Inflammatory macrophage (primary cell): ENCODE results near the gene NFKBIA.
A peak's percentile ranks its signal among the peaks of the same experiment; 100 is the strongest.
"Not testable (repeated sequence)": the region's sequence is repeated elsewhere in the genome, so short reads cannot be mapped to it uniquely, and the experiment has no call there.

Experiments
- DNase-seq, 2 donors: peaks; one replicate each; pipeline ENCODE4 v3.0.0-alpha.2; 2020 to 2022

NFKBIA gene

DNA sequence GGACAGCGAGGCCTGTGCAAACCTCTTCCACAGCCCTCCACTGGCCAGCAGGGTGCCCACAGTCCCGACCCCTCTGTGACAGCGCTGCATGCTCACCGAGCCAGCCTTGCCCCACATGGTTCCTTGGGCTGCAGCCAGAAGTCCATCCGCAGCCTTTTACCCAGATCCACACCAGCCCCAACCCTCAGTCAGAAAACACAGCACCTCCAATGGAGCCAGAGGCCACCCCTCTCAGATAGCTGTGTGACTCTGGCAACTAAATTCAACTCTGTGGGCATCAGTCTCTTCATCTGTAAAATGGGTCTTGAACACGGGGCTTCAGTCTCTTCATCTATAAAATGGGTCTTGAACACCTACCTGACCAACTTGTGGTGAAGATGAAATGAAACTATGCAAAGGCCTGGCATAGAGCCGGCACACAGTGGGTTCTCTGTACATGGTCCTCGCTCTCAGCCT, 38.0 kb downstream of the NFKBIA start:
- no peak for DNase-seq

DNA sequence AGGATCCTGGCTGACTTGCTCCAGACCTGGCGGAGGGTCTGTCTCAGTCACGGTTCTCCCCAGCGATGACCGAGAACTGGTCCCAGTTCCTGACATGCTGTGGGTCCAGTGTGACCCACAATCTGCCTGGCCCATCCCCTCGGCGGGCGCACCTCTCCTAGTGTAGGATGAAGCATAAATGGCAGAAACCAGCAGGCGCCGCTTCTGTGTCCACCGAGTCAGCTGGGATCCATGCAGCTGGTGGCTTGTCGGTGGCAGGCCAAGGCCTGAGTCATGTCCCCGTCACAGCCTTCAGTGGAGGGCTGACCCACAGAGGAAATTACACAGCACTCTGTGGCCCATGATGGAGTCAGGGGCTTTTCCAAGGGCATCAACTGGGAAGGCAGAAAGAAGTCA, 38.5 kb downstream of the NFKBIA start:
- DNase-seq: peak; percentile 66 to 91

DNA sequence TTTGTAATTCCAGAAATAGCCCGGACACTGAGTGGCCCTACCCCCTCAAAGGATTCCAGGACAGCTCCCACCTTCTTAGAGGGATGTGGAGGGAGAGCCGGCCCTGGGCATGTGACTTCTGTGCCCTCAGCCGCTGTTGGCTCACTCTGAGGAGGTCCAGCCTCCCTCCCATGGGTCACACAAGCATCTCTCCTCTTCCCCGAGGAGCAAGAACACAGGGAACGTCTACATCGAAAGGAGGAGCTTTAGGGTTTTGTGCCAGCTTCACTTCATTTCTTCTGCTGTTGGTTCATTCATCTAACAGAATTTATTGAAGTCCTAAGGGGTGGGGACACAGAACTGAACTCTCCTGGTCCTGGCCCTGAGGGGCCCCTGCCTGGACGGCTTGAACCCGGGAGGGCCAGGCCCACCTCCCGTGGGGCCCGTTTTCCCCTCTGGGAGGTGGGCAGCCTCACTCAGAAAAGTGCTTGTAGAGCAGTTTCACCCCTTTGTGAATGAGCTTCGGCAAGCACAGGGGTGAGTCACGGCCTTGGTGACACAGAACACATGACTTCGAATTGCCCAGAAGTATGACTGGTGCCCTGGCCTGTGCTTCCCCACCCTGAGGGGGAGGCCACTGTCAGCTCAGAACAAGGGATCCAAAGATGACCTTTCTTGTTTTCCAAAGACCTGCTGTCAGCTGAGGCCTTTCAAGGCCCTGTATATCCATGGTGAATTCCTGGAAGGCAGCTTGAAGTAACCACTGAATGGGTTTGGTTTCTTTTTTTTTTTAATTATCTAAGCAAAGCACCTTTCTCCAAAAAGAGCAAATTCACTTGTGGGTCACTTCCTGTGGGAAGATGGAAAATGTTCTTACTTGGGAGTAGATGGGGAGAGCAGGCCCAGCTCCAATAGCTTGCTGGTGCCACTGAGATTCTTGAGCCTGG, 39.2 kb downstream of the NFKBIA start:
- peak; percentile 93 to 97 for DNase-seq

DNA sequence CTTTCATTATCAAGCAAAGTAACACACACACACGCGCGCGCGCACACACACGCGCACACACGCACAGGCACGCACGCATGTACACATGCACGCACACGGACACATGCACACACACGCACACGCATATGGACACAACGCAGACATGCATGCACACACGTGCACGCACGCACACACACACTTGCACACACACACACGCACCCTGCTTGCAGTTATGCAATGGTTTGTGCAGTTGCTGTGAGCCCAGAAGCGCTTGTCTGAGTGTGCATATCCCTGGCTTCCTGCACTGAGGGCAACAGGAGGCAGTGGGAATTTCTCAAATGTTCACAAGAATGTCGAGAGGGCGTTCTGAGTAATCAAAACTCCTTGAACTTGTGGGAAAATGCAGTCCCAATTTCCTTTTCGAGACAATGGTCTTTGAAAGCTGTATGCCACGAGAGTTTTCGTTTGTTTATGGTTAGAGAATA, 41.6 kb downstream of the NFKBIA start:
- DNase-seq: no peak

DNA sequence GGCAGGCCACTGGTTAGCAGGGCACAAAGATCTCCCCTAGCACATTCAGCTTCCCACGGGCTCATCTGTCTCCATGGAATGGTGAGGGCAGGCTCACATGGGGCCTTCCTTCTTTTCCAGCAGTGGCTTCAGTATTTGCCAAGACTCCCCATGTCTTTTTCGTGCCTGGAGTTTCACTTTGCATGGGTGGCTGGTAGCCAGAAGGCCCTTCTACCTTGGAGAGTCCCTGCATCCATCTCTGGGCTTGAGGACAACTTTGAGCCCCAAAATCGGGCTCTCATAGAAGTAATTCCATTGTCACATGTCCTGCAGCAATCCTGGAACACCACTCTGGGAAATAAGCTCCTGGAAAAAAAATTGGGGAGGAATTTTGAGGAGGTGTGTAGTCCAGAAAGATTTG, 42.1 kb downstream of the NFKBIA start:
- no peak for DNase-seq

DNA sequence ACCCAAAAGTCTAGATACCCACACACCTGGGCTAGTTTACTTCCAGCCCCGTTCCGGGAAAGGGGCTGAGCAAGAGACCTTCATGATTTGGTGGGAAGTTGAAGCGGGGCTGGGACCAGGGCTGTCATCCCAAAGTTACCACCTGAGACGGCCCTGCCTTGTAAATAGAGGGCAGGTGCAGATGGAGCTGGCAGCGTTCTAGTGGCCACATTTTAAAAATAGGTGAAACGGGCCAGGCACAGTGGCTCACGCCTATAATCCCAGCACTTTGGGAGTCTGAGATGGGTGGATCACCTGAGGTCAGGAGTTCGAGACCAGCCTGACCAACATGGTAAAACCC, 43.4 kb downstream of the NFKBIA start:
- DNase-seq: no peak

DNA sequence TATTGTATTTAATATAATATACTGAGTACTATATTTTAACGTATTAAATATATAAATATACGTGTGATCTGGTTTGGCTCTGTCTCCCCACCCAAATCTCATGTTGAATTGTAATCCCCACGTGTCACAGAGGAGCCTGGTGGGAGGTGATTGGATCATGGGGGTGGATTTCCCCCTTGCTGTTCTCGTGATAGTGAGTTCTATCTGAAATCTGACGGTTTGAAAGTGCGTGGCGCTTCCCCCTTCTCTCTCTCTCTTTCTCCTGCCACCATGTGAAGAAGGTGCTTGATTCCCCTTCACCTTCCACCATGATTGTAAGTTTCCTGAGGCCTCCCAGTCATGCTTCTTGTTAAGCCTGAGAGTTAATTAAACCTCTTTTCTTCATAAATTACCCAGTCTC, 44.9 kb downstream of the NFKBIA start:
- not testable (repeated sequence) for DNase-seq

DNA sequence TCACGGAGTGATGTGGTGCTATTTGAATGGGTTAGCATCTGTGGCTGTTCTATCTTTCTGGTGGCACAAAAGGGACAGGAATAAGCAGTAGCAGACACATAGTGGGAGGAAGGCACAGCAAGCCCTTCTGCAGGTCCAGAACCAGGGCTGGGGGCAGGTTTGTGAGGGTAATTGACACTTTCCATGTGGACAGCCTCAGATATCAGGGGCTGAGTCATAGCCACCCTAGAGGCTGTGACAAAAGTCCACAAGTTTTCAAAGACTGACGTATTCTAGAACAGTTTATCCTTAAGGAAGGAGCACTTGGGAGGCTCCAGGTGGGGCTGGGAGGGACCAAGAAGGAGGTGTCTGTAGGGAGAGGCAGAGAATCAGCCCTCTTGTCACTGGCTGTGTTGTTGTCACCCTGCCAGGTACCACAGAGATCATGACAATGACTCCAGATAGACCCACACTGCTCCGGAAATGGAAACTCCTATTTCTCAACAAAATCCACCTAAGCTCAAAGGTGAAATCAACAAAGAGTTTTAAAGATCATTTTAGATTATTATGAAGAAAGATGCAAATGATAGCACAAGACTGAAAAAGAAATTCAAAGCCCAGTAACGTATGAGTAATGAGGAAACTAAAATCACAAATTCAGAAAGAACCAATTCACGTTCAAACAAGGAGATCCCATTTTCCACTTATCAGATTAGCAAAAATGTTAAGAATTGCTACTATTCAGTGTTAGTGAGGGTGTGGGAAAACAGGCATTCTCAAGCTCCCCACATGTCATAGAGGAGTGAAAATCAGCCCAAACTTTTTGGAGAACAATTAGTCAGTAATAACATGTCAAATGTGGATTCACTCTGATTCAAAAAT, 48.3 kb downstream of the NFKBIA start:
- DNase-seq: no peak

DNA sequence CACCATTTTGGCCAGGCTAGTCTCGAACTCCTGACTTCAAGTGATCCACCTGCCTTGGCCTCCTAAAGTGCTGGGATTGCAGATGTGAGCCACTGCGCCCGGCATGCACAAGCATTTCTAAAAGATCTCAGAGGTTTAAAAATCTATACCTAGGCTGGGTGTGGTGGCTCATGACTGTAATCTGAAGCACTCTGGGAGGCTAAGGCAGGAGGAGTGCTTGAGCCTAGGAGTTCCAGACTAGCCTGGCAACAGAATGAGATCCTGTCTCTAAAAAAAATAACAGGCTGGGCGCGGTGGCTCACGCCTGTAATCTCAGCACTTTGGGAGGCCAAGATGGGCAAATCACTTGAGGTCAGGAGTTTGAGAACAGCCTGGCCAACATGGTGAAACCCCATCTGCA, 49.3 kb downstream of the NFKBIA start:
- not testable (repeated sequence) for DNase-seq

DNA sequence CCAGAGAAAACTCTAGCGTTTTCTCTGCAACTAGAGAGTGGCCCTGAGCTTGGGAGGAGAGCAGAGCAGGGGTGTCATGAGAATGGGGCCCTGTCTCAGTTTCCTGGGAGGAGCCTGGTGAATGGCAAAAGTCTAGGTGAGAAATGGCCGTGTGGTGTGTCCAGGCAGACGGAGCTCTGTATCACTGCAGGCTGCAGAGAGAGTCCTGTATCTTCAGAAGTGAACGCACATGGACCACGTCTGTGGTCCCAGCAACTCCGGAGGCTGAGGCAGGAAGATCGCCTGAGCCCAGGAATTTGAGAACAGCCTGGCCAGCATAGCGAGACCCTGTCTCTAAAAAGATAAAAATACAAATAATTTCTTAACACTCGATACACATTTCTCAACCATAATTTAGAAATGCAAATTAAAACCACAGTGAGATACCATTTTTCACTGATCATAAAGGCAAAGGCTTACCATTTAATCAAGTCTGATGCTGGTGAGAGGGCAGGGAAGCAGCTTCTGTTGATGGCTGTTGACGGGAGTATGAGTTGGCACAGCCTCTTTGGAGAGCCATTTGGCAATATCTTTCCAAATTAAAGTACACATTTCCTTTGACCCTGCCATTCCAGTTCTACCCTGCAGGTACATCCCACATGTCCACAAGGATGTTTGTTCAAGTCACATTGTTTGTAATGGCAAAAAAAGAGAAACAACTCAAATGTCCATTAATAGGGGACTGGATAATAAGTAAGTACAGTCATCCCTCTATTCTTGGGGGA, 51.0 kb downstream of the NFKBIA start:
- DNase-seq: no peak

DNA sequence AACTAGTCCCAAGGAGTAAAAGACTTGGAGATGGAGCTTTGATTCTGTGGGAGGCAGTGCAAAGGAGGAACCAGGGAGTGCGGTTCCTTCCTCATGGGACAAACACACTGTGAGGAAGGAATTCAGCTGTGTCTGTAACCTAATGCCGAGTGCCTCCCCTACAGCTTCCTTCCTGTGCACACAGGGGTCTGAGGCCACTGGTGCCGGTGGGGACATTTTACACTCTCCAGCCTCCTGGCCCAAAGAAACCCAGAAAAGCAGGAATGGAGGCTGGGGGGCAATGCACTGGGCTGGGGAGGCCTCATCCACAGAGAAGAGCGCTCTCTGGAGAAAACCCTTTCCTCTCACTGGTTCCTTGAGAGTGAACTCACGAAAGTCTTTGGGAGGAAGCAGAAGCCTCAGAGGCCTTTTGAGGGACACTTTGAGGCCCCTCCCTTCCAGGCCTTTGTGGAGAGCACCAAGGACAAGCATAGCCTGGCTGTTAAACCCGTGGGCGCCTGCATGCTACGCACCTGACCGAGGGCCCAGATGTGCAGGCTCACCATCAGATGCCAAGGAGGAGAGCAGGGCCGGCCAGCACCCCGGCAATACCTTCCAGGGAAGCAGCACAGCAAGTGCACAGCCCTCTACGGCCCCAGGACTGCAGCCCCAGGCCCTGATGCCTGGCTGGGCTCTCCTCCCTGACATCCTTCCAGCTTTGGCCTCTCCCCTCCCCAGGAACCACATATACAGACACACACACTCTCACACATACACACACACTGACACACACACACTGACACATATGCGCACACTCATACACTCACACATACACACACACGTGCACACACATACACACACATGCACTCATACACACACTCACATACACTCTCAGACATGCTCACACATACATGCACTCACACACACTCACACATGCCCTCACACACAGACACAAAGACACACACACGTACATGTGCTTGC, 52.0 kb downstream of the NFKBIA start:
- DNase-seq: peak; percentile 74 to 83

DNA sequence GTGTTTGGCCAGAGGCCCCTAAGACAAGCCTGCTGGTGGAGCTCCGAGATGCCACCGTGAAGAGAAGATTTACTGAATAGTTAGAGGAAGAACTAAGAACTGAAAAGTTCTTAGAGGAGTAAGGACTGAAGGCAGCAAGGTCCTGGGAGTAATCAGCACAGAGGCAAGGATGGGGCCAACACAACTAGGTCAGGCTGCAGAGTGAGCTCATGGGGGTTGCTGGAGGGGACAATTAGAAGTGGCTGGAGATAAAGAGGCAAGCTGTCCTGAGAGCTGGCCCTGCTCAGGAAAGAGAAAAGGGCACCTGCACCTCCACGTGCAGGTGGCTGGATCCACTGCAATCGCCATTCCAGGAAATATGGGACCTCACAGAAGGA, 52.7 kb downstream of the NFKBIA start:
- no peak for DNase-seq
